GM12878 (cell line): ENCODE data around the gene ATG3. TPM values are rescaled to one million over a fixed set of nuclear protein-coding genes. Genes with fewer than 3 reads are reported as not detected.

Experiments
- ATAC-seq: fragments of 200-7000 bp; cut with Tn5 transposase; 3 replicates; pipeline ENCODE4 v1.9.1; 2020; ENCODE audit warnings: mild to moderate bottlenecking, moderate library complexity
- BruUV-seq: library from RNA; stranded (reverse); fragments of 400-500 nt; replicated peaks from 2 replicates; lab custom pipeline; 2021; lab: Mats Ljungman, UMichigan
- CTCF ChIA-PET: fragments of 300-600 bp; sonication (Branson Sonifier 250); formaldehyde crosslinking; extraction: SDS; loops from one replicate; lab custom pipeline; 2021; ENCODE audit warnings: inconsistent platforms; lab: Yijun Ruan, JAX
- POLR2A ChIA-PET: fragments of 350-600 bp; formaldehyde crosslinking; extraction: SDS; loops from one replicate; lab custom pipeline; 2021; ENCODE audit warnings: inconsistent platforms; lab: Charles Lee
- RAD21 ChIA-PET: fragments of 300-600 bp; sonication (Branson Sonifier 250); formaldehyde crosslinking; loops from one replicate; lab custom pipeline; 2023; ENCODE audit warnings: antibody characterized with exemption; ENCODE audit not compliant: unreplicated experiment; lab: Charles Lee
- SMC1A ChIA-PET: fragments of 300-600 bp; sonication (Branson Sonifier 250); formaldehyde crosslinking; loops from one replicate; lab custom pipeline; 2023; ENCODE audit not compliant: unreplicated experiment, uncharacterized antibody; lab: Charles Lee
- DNase-seq: peaks from one replicate; pipeline ENCODE4 v3.0.0-alpha.2; 2011; ENCODE audit warnings: low read depth, low spot score
- FAIRE-seq: peaks from 3 replicates; lab custom pipeline; 2011; peaks lifted over from hg19 to GRCh38; lab: Jason Lieb, UNC
- H2AFZ ChIP-seq: 2 replicates; pipeline ENCODE4 v1.6.0; 2011; ENCODE audit warnings: low read depth, low read length, control low read depth; ENCODE audit not compliant: control insufficient read depth
- H3K27ac ChIP-seq: 2 replicates; pipeline ENCODE4 v1.5.1; 2011; ENCODE audit warnings: control low read depth; ENCODE audit not compliant: control insufficient read depth, insufficient read depth
- H3K27me3 ChIP-seq, 2 experiments: replicated peaks in 1 of 2; 2 replicates each; pipeline versions ENCODE4 v1.6.0 to v1.6.1; 2011; ENCODE audit warnings: low read length in 1 of 2; ENCODE audit not compliant: control insufficient read depth in 2 of 2, insufficient read depth in 2 of 2
- H3K36me3 ChIP-seq, 2 experiments: 2 replicates each; pipeline ENCODE4 v1.5.1; 2011; ENCODE audit warnings: low read length in 1 of 2; ENCODE audit not compliant: control insufficient read depth in 2 of 2, insufficient read depth in 2 of 2
- H3K4me1 ChIP-seq: 2 replicates; pipeline ENCODE4 v1.6.1; 2011; ENCODE audit warnings: mild to moderate bottlenecking, low read length, moderate library complexity, mixed read lengths; ENCODE audit not compliant: control insufficient read depth, insufficient read depth
- H3K4me2 ChIP-seq: 2 replicates; pipeline ENCODE4 v1.6.0; 2011; ENCODE audit warnings: control low read depth; ENCODE audit not compliant: control insufficient read depth, insufficient read depth
- H3K4me3 ChIP-seq: fragments of 200-600 bp; sonication (generic); 2 replicates; pipeline ENCODE4 v1.5.1; 2016
- H3K79me2 ChIP-seq: 2 replicates; pipeline ENCODE4 v1.6.0; 2011; ENCODE audit warnings: low read length; ENCODE audit not compliant: control insufficient read depth, insufficient read depth
- H3K9ac ChIP-seq: 2 replicates; pipeline ENCODE4 v1.8.0; 2011; ENCODE audit warnings: low read length, control low read depth, mixed read lengths; ENCODE audit not compliant: control insufficient read depth, insufficient read depth
- H3K9me3 ChIP-seq: replicated peaks from 3 replicates; pipeline ENCODE4 v1.5.1; 2011; ENCODE audit warnings: mild to moderate bottlenecking, low read length; ENCODE audit not compliant: control insufficient read depth, insufficient read depth
- H4K20me1 ChIP-seq: 2 replicates; pipeline ENCODE4 v1.6.0; 2011; ENCODE audit not compliant: control insufficient read depth, insufficient read depth
- CTCF ChIP-seq, 3 experiments: IDR thresholded peaks in 2 of 3; conservative IDR thresholded peaks in 1 of 3; 2 replicates each; pipeline ENCODE4 v1.5.1; 2011; ENCODE audit warnings: low read depth in 3 of 3, low read length in 3 of 3, mild to moderate bottlenecking in 3 of 3, control low read depth in 2 of 3, moderate library complexity in 2 of 3, inconsistent platforms in 1 of 3, mixed read lengths in 1 of 3; ENCODE audit not compliant: control insufficient read depth in 2 of 3, insufficient read depth in 1 of 3; ENCODE audit errors: extremely low read depth in 1 of 3
- HDAC6 ChIP-seq: fragments of 200-600 bp; sonication (generic); IDR thresholded peaks from one replicate; pipeline ENCODE4 v1.8.0; 2017; ENCODE audit warnings: antibody characterized with exemption; ENCODE audit not compliant: unreplicated experiment
- RAD21 ChIP-seq: IDR thresholded peaks from 2 replicates; pipeline ENCODE4 v1.6.1; 2011; ENCODE audit warnings: mild to moderate bottlenecking, low read depth, low read length, moderate library complexity; ENCODE audit not compliant: insufficient read depth
- SIN3A ChIP-seq: IDR thresholded peaks from 2 replicates; pipeline ENCODE4 v1.6.1; 2012; ENCODE audit warnings: low read depth, low read length, improper control_type of control experiment
- SMC3 ChIP-seq: IDR thresholded peaks from 2 replicates; pipeline ENCODE4 v1.6.1; 2011; ENCODE audit warnings: low read length, improper control_type of control experiment, borderline replicate concordance
- WGBS: methylation state at CpG from one replicate; pipeline ENCODE4 v1.1.6; 2016; ENCODE audit warnings: low lambda C conversion rate; ENCODE audit not compliant: insufficient replicate concordance, insufficient coverage; ENCODE audit errors: missing lambda C conversion rate; 5-methylcytosine and 5-hydroxymethylcytosine counted together
- in situ Hi-C: fragments of 300-500 bp; cut with MboI; formaldehyde crosslinking; loops from 9 replicates; pipeline ENCODE4 v1.14.3; 2018; ENCODE audit warnings: mixed read lengths
- intact Hi-C: fragments of 100-400 bp; cut with micrococcal nuclease; formaldehyde crosslinking; loops from one replicate; pipeline ENCODE4 v1.14.2; 2022; ENCODE audit not compliant: unreplicated experiment
- polyA plus RNA-seq, 11 experiments: library from polyadenylated mRNA; depleted of rRNA in 4 of 11; unstranded in 6 of 11; stranded (reverse) in 5 of 11; fragments of >200 nt; fragmentation: Nextera tagmentation in 4 of 11; fragmentation: Illumina TruSeq in 1 of 11; extraction: Ambion mirVana in 4 of 11; extraction: Trizol in 1 of 11; gene quantifications; 1 replicate in 1 of 11; 2 replicates in 10 of 11; pipeline versions ENCODE4 v1.2.1 to v1.2.3, GENCODE V29; 2011 to 2016; ENCODE audit warnings: inconsistent platforms in 2 of 11, missing spikeins in 2 of 11, low read depth in 1 of 11
- total RNA-seq, 4 experiments: library from RNA; depleted of rRNA in 3 of 4; stranded (reverse); fragments of >200 nt in 3 of 4; fragmentation: Illumina TruSeq in 1 of 4; extraction: Trizol in 1 of 4; gene quantifications; 2 replicates each; pipeline versions ENCODE4 v1.2.1 to v1.2.3, GENCODE V29; 2013 to 2021

The ATG3 gene
- total and polyA plus RNA-seq, 10 of the 15 experiments (the other 5 are each of a cell fraction or from before 2014, with no cell fraction given): 49.8 to 97.0 (median 63.6) TPM

GRCh38 chr3:112582244-112582874 lies 20.6 kb upstream of the ATG3 start:
- no peaks in the 10 kb centered on the region for H4K20me1 ChIP-seq
- TF ChIP-seq SIN3A (no peak), SMC3 (peak; percentile 45; the same call in 1 of the 2 replicates), RAD21 (peak; percentile 72), HDAC6 (no peak), CTCF (IDR thresholded peaks at IDR 0.05 in 2 of 3, conservative IDR thresholded peaks at IDR 0.05 in 1 of 3; ENCODE audit: control insufficient read depth in 2 of 3, extremely low read depth in 1 of 3, insufficient read depth in 1 of 3, low read depth in 3 of 3, low read length in 3 of 3) (peak; percentile 55 to 63 (median 60))
- intact Hi-C loops (loop anchor here (5.0 kb wide), 1 partner anchor 395 kb away; the partner anchor contains the start of gene CD200R1), in situ Hi-C loops (no loop called here)
- peak; percentile 54 for FAIRE-seq
- H3K36me3 ChIP-seq: peaks cover 0 to 12% of the 10 kb centered on the region in 2 experiments; a peak in 2 of 4 replicates
- POLR2A ChIA-PET: no interaction called here
- CTCF ChIA-PET: interaction anchor here (0.8 to 3.2 kb wide), 44 partner anchors 8 to 706 kb away, joined by 3 to 32 read pairs (median 5); partner anchors contain the start of gene SLC9C1
- SMC1A ChIA-PET: interaction anchor here (0.7 to 2.2 kb wide), 26 partner anchors 9 to 706 kb away, joined by 3 to 12 read pairs (median 4); partner anchors contain the start of genes GTPBP8 and SLC9C1
- BruUV-seq: no TSS peak
- RAD21 ChIA-PET: interaction anchor here (0.7 to 2.5 kb wide), 10 partner anchors 13 to 706 kb away, joined by 3 to 10 read pairs (median 4); partner anchors contain the start of gene SLC9C1
- H3K27me3 ChIP-seq: no peaks in the 10 kb centered on the region
- H2AFZ ChIP-seq: no peak overlapping the region
- peak; percentile 71 for ATAC-seq
- H3K4me2 ChIP-seq: no peak overlapping the region
- H3K79me2 ChIP-seq: no peaks in the 10 kb centered on the region
- no peak for DNase-seq
- H3K4me1 ChIP-seq: no peaks in the 10 kb centered on the region
- no peaks in the 10 kb centered on the region for H3K9me3 ChIP-seq
- 48% methylated on average over 2 of the region's 2 CpGs for WGBS
- no peak overlapping the region for H3K27ac ChIP-seq
- H3K4me3 ChIP-seq: no peak overlapping the region
- no peak overlapping the region for H3K9ac ChIP-seq
